NCI-H1048 (cell line): ENCODE results near the gene CHD8.

Source experiments
- DNase-seq: peaks from one replicate; lab custom pipeline; 2025; lab: John Stamatoyannopoulos, UW

The CHD8 gene

DNA sequence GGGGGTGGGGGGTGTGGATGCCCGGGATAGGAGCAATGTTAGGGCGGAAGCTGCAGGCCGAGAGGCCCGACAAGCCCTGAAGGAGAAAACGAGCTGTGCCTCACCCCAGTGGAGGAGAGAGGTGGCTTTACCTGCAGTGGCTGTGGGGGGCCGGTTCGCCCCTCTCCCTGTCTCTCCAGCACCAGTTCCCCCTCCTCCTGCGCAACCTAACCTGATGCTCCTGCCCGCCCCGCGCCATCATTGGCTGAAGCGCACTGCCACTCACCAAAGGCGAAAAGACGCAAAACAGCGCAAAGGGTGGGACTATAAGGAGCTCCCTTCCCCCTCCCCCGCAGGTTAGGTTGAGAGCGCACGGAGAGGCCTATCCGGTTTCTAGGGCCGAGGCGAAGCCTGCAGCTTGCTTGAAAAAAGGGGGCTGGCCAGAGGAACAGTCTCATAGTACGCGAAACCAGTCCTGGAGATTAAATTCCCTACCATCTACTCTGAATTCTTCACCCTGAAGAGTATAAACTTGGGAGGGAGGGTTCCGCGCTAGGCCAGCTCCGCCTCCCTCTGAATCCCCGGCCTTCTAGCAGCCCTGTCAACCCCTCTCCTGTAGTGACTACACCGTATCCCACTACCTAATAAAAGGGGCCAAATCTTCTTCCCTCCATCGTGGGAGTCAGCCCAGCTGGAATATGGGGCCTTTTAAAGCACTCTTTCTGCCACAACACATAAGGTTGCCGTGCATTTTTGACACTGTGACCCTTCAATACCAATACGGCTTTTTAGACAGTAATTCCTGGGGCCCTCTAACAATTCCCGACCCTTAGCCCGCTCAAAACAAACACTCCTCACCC lies 18.6 kb downstream of the CHD8 start:
- peak; percentile 96 for DNase-seq

DNA sequence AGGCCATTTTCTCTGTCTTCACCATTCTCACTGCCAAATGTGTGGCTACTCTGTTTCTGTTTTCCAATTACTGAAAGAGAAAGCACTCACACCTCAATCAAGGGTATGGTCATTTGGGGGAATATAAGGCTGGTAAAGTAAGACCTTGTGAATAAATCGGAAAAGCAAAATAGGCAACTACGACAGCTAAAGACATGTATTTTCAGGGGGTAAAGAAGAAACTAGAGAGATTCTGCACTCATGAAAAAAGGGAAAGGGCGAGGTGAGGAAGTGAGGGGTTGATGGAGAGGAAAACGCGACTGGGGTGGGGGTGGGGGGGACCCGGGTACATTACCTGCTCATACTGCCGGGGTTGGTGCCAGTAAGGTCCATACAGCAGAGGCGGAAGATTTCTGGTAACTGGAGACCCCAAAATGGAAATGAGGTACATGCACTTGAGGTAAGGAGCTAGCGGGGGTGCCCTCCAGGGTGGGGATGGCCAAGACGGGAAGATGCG lies 19.3 kb downstream of the CHD8 start:
- no peak for DNase-seq

GRCh38 chr14:21431126-21431525 lies 24.8 kb downstream of the CHD8 start:
- no peak for DNase-seq

GRCh38 chr14:21428930-21429329 lies 27.0 kb downstream of the CHD8 start:
- no peak for DNase-seq

DNA sequence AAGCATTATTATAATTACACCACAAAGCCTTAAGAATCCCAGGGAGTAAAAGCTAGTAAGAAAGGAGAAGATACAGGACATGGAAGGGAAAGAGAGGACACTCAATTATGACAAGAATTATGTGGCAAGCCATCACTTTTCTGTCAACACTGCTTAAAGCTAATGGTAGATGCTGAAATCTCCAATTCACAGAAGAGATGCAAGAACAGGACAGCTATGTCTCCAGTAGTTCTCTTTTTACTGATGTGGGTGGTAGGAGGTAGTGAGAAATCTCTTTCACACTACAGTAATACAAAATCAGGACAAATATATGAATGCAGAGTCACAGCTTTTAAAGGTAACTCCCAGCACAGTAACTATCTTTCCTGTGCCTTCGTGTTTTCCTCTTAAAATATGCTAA lies 29.2 kb downstream of the CHD8 start:
- DNase-seq, result no peak

GRCh38 chr14:21419528-21419927 lies 36.4 kb downstream of the CHD8 start:
- DNase-seq, result no peak

- no peak for DNase-seq
Measured at GRCh38 chr14:21415329-21415728, 40.6 kb downstream of the CHD8 start.

- DNase-seq, result no peak
Measured at GRCh38 chr14:21414137-21414631, 41.7 kb downstream of the CHD8 start.

DNA sequence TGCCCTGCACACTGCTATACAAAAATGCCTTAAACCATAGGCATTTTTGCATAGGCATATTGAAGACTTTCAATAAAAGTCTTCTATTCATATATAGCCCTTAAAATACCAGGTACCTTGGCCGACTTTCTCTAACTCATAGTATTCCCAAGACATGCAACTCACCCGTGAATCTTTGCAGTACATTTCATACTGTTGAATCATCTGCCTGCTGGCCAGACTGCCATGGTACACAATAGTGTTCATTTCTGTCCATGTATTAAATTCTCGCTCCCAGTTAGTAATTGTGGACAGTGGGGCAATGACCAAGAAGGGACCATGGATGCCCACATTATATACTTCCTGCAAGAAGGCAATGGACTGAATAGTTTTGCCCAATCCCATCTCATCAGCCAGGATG lies 47.8 kb downstream of the CHD8 start:
- no peak for DNase-seq

- no peak for DNase-seq
Measured at GRCh38 chr14:21406213-21406612, 49.7 kb downstream of the CHD8 start.

DNA sequence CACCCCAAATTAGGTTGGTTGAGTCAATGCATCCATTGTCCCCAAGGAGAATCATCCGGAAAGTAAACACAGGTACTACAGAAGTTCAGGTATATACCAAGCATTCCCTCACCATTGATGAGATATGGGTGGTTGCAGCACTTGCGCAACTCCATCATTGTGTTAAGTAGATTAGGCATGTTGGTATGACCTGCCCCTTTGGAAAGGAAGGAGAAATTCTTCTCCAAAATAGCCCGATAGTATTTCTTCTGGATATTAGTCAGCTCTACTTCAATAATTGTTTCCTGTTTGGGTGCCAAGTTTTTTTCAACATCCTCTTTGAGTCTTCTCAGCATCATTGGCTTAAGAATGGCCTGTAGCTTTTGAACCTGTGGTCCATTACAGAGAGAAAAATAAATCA lies 50.8 kb downstream of the CHD8 start:
- DNase-seq, result no peak

DNA sequence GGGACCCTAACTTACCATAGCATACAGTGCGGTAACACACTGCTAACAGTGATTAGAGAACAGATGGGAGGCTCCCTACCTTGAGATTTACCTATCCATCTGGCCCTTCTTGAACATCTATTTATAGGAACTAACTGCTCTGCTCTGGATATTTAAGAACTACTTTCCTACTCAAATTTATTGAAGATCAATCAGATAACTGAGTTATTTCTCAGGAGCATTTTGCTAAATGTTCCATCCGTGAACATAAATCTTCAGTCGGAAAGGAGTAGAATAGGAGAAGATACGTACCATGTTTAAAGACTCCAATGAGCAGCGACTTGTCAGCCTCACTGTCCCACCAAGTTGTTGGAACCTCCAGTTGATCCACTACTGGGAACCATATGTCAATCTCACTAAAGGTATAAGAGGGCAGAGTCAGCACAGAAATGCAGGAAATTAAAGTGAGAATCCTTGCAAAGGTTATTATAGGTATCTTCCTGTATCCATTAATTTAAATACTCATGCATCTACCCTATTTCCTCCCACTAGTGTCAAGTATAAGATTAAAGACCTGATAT lies 56.5 kb downstream of the CHD8 start:
- no peak for DNase-seq

- DNase-seq, result no peak
Measured at GRCh38 chr14:21398901-21399300, 57.0 kb downstream of the CHD8 start.

GRCh38 chr14:21395450-21395849 lies 60.5 kb downstream of the CHD8 start:
- DNase-seq, result no peak

- no peak for DNase-seq
Measured at GRCh38 chr14:21385188-21385904, 70.6 kb downstream of the CHD8 start.

GRCh38 chr14:21384494-21384851 lies 71.5 kb downstream of the CHD8 start:
- no peak for DNase-seq

- DNase-seq, result peak; percentile 95
Measured at GRCh38 chr14:21383848-21384493, 72.0 kb downstream of the CHD8 start, which contains the start of gene SUPT16H. TSS of gene SUPT16H (minus strand) at chr14:21384019. CDS start at chr14:21383927, 92 bp downstream.

DNA sequence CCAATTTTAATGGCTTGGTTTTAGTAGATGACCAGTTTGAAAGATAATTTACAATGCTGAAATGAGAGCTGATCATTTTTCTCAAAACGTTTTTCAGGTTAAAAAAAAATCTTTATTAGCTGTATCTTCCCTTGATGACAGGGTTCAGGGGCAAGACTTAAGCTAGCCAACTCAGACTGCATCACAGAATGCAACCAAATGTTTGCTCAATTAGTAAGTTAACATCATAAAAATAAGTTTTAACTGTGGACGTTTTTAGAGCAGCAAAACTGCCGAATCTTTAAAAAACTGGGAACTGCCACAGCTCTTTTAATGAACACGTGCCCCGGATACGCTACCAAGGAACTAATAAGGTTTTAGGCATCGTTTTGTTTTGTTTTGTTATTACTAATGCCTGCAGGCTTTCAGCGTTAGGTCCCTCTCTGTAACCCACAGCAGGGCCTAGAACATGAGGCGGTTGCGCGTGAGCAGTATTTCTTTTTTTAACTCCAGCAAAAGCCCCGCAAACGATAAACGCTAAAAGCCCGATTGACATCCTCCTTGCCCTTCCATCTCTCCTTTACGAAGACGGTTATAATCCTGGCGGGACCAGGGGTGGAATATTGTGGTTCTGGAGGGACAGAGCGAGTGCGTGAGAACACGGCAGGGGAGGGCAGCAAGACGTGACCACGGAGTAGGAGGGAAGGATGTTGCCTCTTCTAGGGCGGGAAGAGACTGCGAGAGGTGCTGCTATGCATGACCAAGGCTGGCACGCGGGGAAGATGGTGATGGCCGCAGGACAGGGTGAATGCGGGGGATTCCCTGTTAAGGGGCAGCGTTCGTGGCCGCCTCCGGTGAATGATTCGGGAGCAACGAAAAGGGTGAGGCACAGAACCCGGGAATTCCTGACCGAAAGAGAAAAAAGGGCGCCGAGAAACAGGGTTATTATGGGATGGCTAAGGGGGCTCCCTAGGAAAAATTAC lies 72.8 kb downstream of the CHD8 start:
- no peak for DNase-seq

GRCh38 chr14:21382095-21382494 lies 73.8 kb downstream of the CHD8 start:
- no peak for DNase-seq

DNA sequence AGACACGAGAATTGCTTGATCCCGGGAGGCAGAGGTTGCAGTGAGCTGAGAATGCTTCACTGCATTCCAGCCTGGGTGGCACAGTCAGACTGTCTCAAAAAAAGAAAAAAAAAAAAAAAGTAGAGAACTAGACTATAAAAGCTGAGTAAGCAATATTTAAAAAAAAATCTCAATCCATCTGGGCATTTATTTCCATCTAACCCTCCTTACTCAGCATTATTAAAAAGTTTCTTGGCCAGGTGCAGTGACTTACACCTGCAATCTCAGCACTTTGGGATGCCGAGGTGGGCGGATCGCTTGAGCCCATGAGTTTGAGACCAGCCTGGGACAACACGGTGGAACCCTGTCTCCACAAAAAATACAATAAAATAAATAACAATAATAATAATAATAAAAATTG lies 76.6 kb downstream of the CHD8 start:
- DNase-seq, result no peak

DNA sequence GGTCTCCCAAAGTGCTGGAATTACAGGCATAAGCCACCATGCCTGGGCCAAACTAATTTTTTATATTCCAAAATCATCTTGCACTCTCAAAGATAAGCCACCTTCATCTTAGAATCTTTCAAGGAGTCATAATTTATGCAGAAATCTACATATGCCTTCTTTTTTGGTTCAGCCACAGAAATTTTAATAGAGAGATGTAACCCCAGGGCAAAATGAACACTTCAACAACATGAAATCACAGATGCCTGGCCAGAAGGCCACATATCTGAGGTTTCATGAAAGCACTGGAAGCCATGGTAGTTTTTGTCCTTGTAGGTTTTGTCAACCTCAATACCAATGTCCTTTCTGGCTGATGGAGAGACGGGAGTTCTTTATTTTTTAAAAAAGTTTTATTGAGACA lies 81.9 kb downstream of the CHD8 start:
- no peak for DNase-seq
